SKM-1 treated with dmso at 0.1 percent for 144 hours (cell line): ENCODE results near the gene LITAF.
"Not testable (repeated sequence)": the region's sequence is repeated elsewhere in the genome, so short reads cannot be mapped to it uniquely, and the experiment has no call there.

Experiments
- DNase-seq: peaks from one replicate; lab custom pipeline; 2025; ENCODE audit not compliant: unreplicated experiment; lab: John Stamatoyannopoulos, UW

The LITAF gene

GRCh38 chr16:11524098-11524760 lies 62.5 kb downstream of the LITAF start:
- DNase-seq = no peak

GRCh38 chr16:11521055-11521454 lies 65.7 kb downstream of the LITAF start:
- DNase-seq = no peak

GRCh38 chr16:11520442-11520841 lies 66.3 kb downstream of the LITAF start:
- DNase-seq = no peak

- DNase-seq = no peak
Observed at GRCh38 chr16:11517961-11518360, 68.8 kb downstream of the LITAF start.

- DNase-seq = no peak
Observed at GRCh38 chr16:11515540-11516430, 70.9 kb downstream of the LITAF start.

GRCh38 chr16:11514283-11514682 lies 72.4 kb downstream of the LITAF start:
- no peak for DNase-seq

GRCh38 chr16:11513366-11513765 lies 73.4 kb downstream of the LITAF start:
- not testable (repeated sequence) for DNase-seq

GRCh38 chr16:11511801-11512200 lies 74.9 kb downstream of the LITAF start:
- DNase-seq = no peak

- no peak for DNase-seq
Observed at GRCh38 chr16:11511328-11511727, 75.4 kb downstream of the LITAF start.

- no peak for DNase-seq
Observed at GRCh38 chr16:11510178-11510973, 76.3 kb downstream of the LITAF start.

GRCh38 chr16:11507991-11508390 lies 78.7 kb downstream of the LITAF start:
- DNase-seq = no peak

- no peak for DNase-seq
Observed at GRCh38 chr16:11507350-11507749, 79.4 kb downstream of the LITAF start.

- no peak for DNase-seq
Observed at GRCh38 chr16:11506741-11507305, 79.9 kb downstream of the LITAF start.

GRCh38 chr16:11504261-11504660 lies 82.5 kb downstream of the LITAF start:
- not testable (repeated sequence) for DNase-seq

- DNase-seq = no peak
Observed at GRCh38 chr16:11503566-11503965, 83.2 kb downstream of the LITAF start.

GRCh38 chr16:11502239-11502638 lies 84.5 kb downstream of the LITAF start:
- DNase-seq = no peak

- DNase-seq = no peak
Observed at GRCh38 chr16:11501632-11502031, 85.1 kb downstream of the LITAF start.

- DNase-seq = no peak
Observed at GRCh38 chr16:11500700-11501346, 85.9 kb downstream of the LITAF start.

- no peak for DNase-seq
Observed at GRCh38 chr16:11499295-11500089, 87.2 kb downstream of the LITAF start.

GRCh38 chr16:11498683-11499082 lies 88.0 kb downstream of the LITAF start:
- DNase-seq = peak; percentile 66
